Testis (tissue), 3 donors: ENCODE data around the gene MAP1S. TPM values are rescaled to one million over a fixed set of nuclear protein-coding genes. Genes with fewer than 3 reads are reported as not detected.

Experiments used
- DNase-seq: peaks from one replicate; pipeline ENCODE4 v3.0.0-alpha.2; 2019
- H3K27ac ChIP-seq, 2 donors: fragments of 200-600 bp; sonication (generic); one replicate each; pipeline ENCODE4 v1.5.1; 2019
- H3K27me3 ChIP-seq: fragments of 200-600 bp; sonication (generic); one replicate; pipeline ENCODE4 v1.5.1; 2019
- H3K36me3 ChIP-seq: fragments of 200-600 bp; sonication (generic); one replicate; pipeline ENCODE4 v1.5.1; 2017; ENCODE audit warnings: low read depth; ENCODE audit errors: missing control alignments
- H3K4me1 ChIP-seq: fragments of 200-600 bp; sonication (generic); one replicate; pipeline ENCODE4 v1.5.1; 2019
- H3K4me3 ChIP-seq, 2 donors: fragments of 200-600 bp; sonication (generic); one replicate each; pipeline ENCODE4 v1.5.1; 2017 to 2019
- H3K9me3 ChIP-seq: fragments of 200-600 bp; sonication (generic); one replicate; pipeline ENCODE4 v1.5.1; 2017
- CTCF ChIP-seq, 3 experiments: fragments of 450-650 bp in 2 of 3; fragments of 200-600 bp in 1 of 3; sonication (generic) in 1 of 3; IDR thresholded peaks; one replicate each; pipeline ENCODE4 v1.5.1; 2016 to 2019; ENCODE audit warnings: antibody characterized with exemption in 3 of 3, mild to moderate bottlenecking in 2 of 3, moderate library complexity in 1 of 3
- POLR2A ChIP-seq: fragments of 450-650 bp; IDR thresholded peaks from one replicate; pipeline ENCODE4 v1.6.1; 2017; ENCODE audit warnings: antibody characterized with exemption, mild to moderate bottlenecking, moderate library complexity
- WGBS, 2 donors: methylation state at CpG; one replicate each; pipeline ENCODE4 v1.1.5; 2018; 5-methylcytosine and 5-hydroxymethylcytosine counted together
- intact Hi-C: fragments of 100-400 bp; cut with DNase I; formaldehyde crosslinking; loops from one replicate; pipeline ENCODE4 v1.15.1; 2023; ENCODE audit warnings: low total_unique reads
- polyA plus RNA-seq: library from polyadenylated mRNA; stranded (reverse); fragments of 350-450 nt; fragmentation: Illumina TruSeq; extraction: RNeasy Lipid Tissue Mini Kit (QIAGEN cat#74804); gene quantifications from one replicate; pipeline ENCODE4 v1.2.3, GENCODE V29; 2014; ENCODE audit warnings: low read depth, low replicate concordance; ENCODE audit not compliant: insufficient read depth
- total RNA-seq, 2 donors: library from RNA; depleted of rRNA; stranded (reverse); fragments of >200 nt; gene quantifications; one replicate each; pipeline ENCODE4 v1.2.3, GENCODE V29; 2016

Gene MAP1S
- total and polyA plus RNA-seq, 3 donors from 2014 or later = 95.5 to 123 (median 106) TPM

- peak; percentile 82 for DNase-seq
Measured at GRCh38 chr19:17762505-17763229, 43.4 kb downstream of the MAP1S start.

GRCh38 chr19:17764348-17764747, 45.1 kb downstream of the MAP1S start:
- Histone ChIP-seq H3K27me3 (no peaks in the 10 kb centered on the region), H3K27ac (no peak overlapping the region), H3K4me1 (peaks cover 7% of the 10 kb centered on the region), H3K9me3 (no peaks in the 10 kb centered on the region), H3K36me3 (no peaks in the 10 kb centered on the region), H3K4me3 (no peak overlapping the region)
- TF ChIP-seq CTCF (IDR thresholded peaks at IDR 0.05) (no peak), POLR2A (no peak)
- no peak for DNase-seq
- intact Hi-C loops = no loop called here
- whole genome bisulfite sequencing, 2 donors = 91 to 92% methylated on average over 7 of the region's 7 CpGs

More at GRCh38 chr19:17762505-17763229, 43.4 kb downstream of the MAP1S start:
- Histone ChIP-seq H3K36me3 (no peaks in the 10 kb centered on the region), H3K27me3 (no peaks in the 10 kb centered on the region), H3K27ac (no peak overlapping the region), H3K4me1 (peaks cover 7% of the 10 kb centered on the region), H3K4me3 (no peak overlapping the region), H3K9me3 (no peaks in the 10 kb centered on the region)
- WGBS, 2 donors = 43 to 56% methylated on average over 17 of the region's 17 CpGs
- TF ChIP-seq CTCF (IDR thresholded peaks at IDR 0.05) = no peak
- no peak for TF ChIP-seq POLR2A
- intact Hi-C loops = no loop called here

- H3K4me1 ChIP-seq = peaks cover 7% of the 10 kb centered on the region
- intact Hi-C loops = no loop called here
- no peak for TF ChIP-seq CTCF (IDR thresholded peaks at IDR 0.05)
- no peak for TF ChIP-seq POLR2A
- H3K36me3 ChIP-seq = no peaks in the 10 kb centered on the region
- H3K27ac ChIP-seq = no peak overlapping the region
- no peaks in the 10 kb centered on the region for H3K9me3 ChIP-seq
- H3K4me3 ChIP-seq = no peak overlapping the region
- H3K27me3 ChIP-seq = no peaks in the 10 kb centered on the region
- DNase-seq = peak; percentile 43
- 80 to 84% methylated on average over 12 of the region's 12 CpGs for WGBS, 2 donors
Measured at GRCh38 chr19:17765069-17765618, 45.9 kb downstream of the MAP1S start.

GRCh38 chr19:17766543-17767131, 47.4 kb downstream of the MAP1S start:
- no peak for TF ChIP-seq POLR2A
- TF ChIP-seq CTCF (IDR thresholded peaks at IDR 0.05) = peak; percentile 71 to 86 (median 84)
- intact Hi-C loops = no loop called here
- peak; percentile 94 for DNase-seq
- WGBS, 2 donors = 11 to 12% methylated on average over 14 to 25 of the region's 29 CpGs
- H3K4me3 ChIP-seq = no peak overlapping the region
- H3K27ac ChIP-seq = no peak overlapping the region
- H3K27me3 ChIP-seq = no peaks in the 10 kb centered on the region
- H3K9me3 ChIP-seq = no peaks in the 10 kb centered on the region
- no peaks in the 10 kb centered on the region for H3K36me3 ChIP-seq
- peaks cover 7% of the 10 kb centered on the region for H3K4me1 ChIP-seq
